Osteocyte (in vitro differentiated cells): ENCODE results near the gene PNMA8C. TPM values are rescaled to one million over a fixed set of nuclear protein-coding genes. Genes with fewer than 3 reads are reported as not detected.
A peak's percentile ranks its signal among the peaks of the same experiment; 100 is the strongest.
"Not testable (repeated sequence)": the region's sequence is repeated elsewhere in the genome, so short reads cannot be mapped to it uniquely, and the experiment has no call there.

Source experiments
- DNase-seq: peaks from one replicate; pipeline ENCODE4 v3.0.0; 2021; ENCODE audit warnings: mixed read lengths; ENCODE audit not compliant: unreplicated experiment; ENCODE audit errors: extremely low spot score
- H3K27ac Mint-ChIP-seq: one replicate; pipeline ENCODE4 v1.8.0; 2021; ENCODE audit warnings: mild to moderate bottlenecking, mixed read lengths; ENCODE audit not compliant: unreplicated experiment
- H3K27me3 Mint-ChIP-seq: one replicate; pipeline ENCODE4 v1.8.0; 2021; ENCODE audit warnings: mixed read lengths; ENCODE audit not compliant: unreplicated experiment
- H3K36me3 Mint-ChIP-seq: one replicate; pipeline ENCODE4 v1.8.0; 2021; ENCODE audit warnings: mixed read lengths; ENCODE audit not compliant: unreplicated experiment
- H3K4me1 Mint-ChIP-seq: one replicate; pipeline ENCODE4 v1.8.0; 2021; ENCODE audit warnings: mixed read lengths; ENCODE audit not compliant: unreplicated experiment
- H3K4me3 Mint-ChIP-seq: one replicate; pipeline ENCODE4 v1.8.0; 2021; ENCODE audit warnings: mild to moderate bottlenecking, moderate library complexity, mixed read lengths; ENCODE audit not compliant: unreplicated experiment
- H3K9me3 Mint-ChIP-seq: one replicate; pipeline ENCODE4 v1.8.0; 2021; ENCODE audit warnings: mixed read lengths; ENCODE audit not compliant: unreplicated experiment
- CTCF ChIP-seq: fragments of 200-600 bp; sonication (generic); IDR thresholded peaks from 2 replicates; pipeline ENCODE4 v1.5.0; 2021; ENCODE audit warnings: antibody characterized with exemption, mild to moderate bottlenecking, moderate library complexity
- total RNA-seq: library from RNA; stranded (reverse); gene quantifications from 2 replicates; pipeline ENCODE4 v1.2.1, GENCODE V29; 2021

PNMA8C gene
- total RNA-seq, 1 donor from 2014 or later, result 0.11 TPM

DNA sequence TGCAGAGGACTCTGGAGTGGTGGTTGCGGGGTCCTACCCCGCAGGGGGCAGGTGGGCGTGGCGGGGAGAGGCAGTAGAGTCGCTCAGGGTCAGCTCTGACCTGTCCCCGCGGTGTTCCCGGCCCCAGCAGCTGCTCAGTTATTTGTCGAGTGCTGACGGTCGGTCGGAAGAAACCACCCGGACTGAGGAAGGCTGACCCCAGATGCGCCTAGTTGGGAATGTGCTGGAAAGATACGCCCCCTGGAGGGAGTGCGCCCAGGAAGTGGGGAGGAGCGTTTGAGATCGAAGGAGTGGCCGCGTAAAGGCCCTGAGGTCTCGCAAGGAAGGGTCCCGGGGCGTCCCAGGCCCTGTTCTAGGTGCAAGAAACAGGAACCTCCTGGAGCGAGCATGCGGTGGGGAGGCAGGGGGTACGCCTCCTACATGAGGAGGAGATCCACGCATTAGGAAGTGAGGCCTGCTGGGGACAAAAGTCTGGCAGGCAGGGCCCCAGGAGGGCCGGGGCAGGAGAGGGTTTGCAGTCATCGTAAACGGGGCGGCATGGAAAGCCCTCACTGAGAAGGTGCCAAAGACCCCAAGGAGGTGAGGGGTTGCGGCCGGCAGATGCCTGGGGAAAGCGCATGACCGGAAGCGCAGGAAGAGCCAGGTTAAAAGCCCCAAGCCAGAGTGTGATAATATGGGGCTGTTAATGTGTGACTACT lies 24.5 kb downstream of the PNMA8C start:
- DNase-seq, result no peak
- Mint-ChIP-seq H3K36me3 (peaks cover 5% of the 10 kb centered on the region), H3K4me1 (peaks cover 28% of the 10 kb centered on the region), H3K9me3 (no peaks in the 10 kb centered on the region), H3K27ac (peak overlapping the region; percentile 38), H3K4me3 (peak overlapping the region; percentile 55), H3K27me3 (peaks cover 3% of the 10 kb centered on the region)
- TF ChIP-seq CTCF, result peak; percentile 27

DNA sequence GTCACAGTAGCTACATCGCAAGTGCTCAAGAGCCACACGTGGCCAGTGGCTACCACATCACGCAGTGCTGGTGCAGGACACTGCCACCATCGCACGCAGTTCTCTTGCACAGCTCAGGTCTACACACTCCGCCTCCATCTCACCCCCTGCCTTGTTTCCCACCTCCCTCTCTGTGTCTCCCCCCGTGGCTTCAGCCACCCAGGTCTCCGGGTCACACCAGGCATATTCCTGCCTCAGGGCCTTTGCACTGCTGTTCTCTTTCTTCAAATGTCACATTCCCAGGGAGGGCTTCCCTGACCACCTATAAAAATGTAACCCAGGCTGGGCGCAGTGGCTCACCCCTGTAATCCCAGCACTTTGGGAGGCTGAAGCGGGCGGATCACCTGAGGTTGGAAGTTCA lies 26.0 kb downstream of the PNMA8C start:
- no peak overlapping the region for H3K4me3 Mint-ChIP-seq
- H3K27ac Mint-ChIP-seq, result no peak overlapping the region

GRCh38 chr19:46397801-46398479 lies 30.8 kb downstream of the PNMA8C start:
- H3K27me3 Mint-ChIP-seq, H3K9me3 Mint-ChIP-seq, H3K27ac Mint-ChIP-seq, H3K4me3 Mint-ChIP-seq, H3K36me3 Mint-ChIP-seq, DNase-seq: not testable (repeated sequence)
- peaks cover 19% of the 10 kb centered on the region for H3K4me1 Mint-ChIP-seq

More for the DNA sequence above, 26.0 kb downstream of the PNMA8C start:
- no peak for TF ChIP-seq CTCF
- no peak for DNase-seq
- Mint-ChIP-seq H3K27me3 (no peaks in the 10 kb centered on the region), H3K36me3 (no peaks in the 10 kb centered on the region), H3K9me3 (no peaks in the 10 kb centered on the region), H3K4me1 (peaks cover 16% of the 10 kb centered on the region)

GRCh38 chr19:46394402-46394797 lies 34.3 kb downstream of the PNMA8C start:
- Mint-ChIP-seq H3K4me3 (no peak overlapping the region), H3K27me3 (no peaks in the 10 kb centered on the region), H3K36me3 (peaks cover 9% of the 10 kb centered on the region), H3K27ac (no peak overlapping the region), H3K4me1 (peaks cover 39% of the 10 kb centered on the region), H3K9me3 (no peaks in the 10 kb centered on the region)
- TF ChIP-seq CTCF, result no peak
- DNase-seq, result no peak

DNA sequence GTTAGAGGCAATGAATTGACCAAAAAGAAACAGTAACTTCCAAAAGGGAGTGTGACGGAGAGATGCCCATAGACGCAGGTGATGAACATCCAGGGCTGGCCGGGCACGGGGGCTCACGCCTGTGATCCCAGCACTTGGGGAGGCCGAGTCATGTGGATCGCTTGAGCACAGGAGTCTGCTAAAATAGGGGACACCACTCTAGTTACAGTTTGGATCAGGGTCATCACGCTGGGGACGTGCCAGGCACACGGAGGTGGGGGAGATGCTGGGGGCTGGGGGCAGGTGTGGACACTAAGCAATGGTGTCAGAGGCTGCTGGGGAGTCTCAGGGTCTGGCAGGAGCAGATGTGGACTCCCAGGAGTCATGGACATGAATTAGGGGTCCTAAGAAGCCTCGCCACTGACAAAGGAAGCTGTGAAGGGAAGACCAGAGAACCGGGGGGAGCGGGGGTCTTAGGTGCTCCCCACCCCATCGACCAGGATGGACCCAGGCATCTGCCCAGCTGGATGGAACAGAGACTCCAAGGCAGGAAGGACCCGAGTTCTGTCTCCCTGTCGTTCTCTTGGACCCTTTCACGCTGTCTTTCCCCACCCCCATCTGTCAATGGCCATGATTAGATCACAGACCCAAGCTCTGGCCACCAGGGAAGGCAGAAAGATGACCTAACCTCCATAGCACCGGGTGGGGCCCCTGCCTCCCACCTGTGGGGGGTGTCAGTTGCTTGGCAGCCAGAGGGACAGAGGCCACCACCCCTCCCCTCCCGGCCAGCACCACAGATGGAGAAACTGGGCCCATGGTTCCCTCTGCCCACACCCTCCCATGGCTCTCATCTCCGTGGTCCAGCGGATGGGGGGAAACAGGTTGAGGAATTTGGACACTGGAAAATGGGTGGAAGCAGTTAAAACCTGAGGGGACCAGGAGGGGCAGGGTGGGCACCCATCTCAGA lies 35.0 kb downstream of the PNMA8C start:
- no peaks in the 10 kb centered on the region for H3K27me3 Mint-ChIP-seq
- peak overlapping the region; percentile 97 for H3K27ac Mint-ChIP-seq
- no peaks in the 10 kb centered on the region for H3K9me3 Mint-ChIP-seq
- no peak for DNase-seq
- H3K4me1 Mint-ChIP-seq, result peaks cover 39% of the 10 kb centered on the region
- no peak overlapping the region for H3K4me3 Mint-ChIP-seq
- H3K36me3 Mint-ChIP-seq, result peaks cover 10% of the 10 kb centered on the region
- TF ChIP-seq CTCF, result no peak
